GDM1 (cell line): ENCODE data around the gene CDK8.
"Not testable (repeated sequence)": the region's sequence is repeated elsewhere in the genome, so short reads cannot be mapped to it uniquely, and the experiment has no call there.

ENCODE experiments used
- DNase-seq: peaks from one replicate; lab custom pipeline; 2025; lab: John Stamatoyannopoulos, UW

CDK8 gene

DNA sequence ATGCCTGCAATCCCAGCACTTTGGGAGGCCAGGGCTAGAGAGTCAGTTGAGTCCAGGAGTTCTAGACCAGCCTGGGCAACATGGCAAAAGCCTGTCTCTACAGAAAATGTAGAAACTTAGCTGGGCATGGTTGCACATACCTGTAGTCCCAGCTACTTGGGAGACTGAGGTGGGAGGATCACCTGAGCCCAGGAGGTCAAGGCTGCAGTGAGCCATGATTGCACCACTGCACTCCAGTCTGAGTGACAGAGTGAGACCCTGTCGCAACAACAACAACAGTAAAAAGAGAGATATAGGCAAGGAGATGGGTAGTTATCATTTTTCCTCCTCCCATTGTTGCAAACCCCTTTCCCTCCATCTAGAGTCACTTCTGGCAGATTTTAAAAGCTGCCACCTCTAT, 62.2 kb downstream of the CDK8 start:
- not testable (repeated sequence) for DNase-seq

DNA sequence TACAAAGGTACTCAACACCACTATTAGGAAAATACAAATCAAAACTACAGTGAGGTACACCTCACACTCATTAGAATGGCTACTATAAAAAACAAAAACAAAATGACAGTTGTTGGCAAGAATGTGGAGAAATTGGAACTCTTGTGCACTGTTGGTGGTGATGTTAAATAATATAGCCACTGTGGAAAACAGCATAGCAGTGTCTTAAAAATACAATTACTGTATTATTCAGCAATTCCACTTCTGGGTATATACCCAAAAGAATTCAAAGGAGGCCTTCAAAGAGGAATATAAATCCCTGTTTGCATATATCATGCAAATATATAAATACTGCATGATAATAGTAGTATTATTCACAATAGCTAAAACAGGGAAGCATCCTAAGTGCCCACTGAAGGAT, 66.8 kb downstream of the CDK8 start:
- no peak for DNase-seq

DNA sequence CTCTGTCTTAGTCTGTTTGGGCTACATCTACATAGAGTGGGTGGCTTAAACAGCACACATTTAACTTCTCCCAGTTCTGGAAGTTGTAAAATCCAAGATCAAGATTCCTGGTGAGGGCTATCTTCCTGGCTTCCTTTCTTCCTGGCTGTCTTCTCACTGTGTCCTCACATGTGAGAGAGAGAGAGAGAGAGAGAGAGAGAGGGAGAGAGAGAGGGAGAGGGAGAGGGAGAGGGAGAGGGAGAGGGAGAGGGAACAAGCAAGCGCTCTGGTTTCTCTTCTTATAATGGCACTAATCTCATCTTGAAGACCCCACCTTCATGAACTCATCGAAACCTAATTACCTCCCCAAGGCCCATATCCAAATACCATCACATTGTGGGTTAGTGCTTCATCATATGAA, 69.2 kb downstream of the CDK8 start:
- DNase-seq, result no peak

DNA sequence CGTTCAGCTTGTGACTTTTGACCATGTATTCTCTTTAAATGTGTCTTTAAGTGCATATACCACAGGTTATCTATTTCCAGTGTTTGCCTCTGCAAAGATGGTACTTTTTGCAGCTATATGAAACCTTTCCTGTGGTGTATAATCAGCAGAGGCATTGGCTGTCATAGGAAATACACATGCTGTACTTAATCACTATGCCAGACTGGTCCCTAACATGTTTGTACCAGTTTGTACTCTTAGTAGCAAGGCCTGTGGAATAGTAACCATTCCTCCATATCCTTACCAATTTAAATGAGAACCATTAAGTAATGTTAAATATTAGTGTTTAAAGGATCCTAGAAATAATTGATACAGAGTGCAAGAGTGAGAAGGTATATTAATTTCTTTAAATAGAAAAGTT, 69.8 kb downstream of the CDK8 start:
- DNase-seq, result no peak

DNA sequence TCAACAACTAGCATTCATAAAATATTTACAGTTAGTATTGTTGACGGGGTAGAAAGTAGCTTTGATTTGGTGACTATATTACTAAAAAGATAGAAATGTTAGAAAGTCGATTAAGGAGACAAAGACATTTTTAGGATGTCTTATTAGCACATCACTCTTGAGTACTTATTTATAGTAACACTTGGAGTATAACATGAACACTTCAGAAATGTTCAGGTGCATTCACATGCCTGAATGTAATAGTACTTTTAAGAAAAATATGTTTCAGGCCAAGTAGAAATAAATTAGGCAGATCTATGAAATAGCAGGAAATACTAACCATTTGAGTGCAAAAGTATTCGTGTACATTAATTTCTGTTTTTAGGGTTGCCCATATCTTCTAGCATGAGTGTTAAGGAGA, 70.4 kb downstream of the CDK8 start:
- no peak for DNase-seq

DNA sequence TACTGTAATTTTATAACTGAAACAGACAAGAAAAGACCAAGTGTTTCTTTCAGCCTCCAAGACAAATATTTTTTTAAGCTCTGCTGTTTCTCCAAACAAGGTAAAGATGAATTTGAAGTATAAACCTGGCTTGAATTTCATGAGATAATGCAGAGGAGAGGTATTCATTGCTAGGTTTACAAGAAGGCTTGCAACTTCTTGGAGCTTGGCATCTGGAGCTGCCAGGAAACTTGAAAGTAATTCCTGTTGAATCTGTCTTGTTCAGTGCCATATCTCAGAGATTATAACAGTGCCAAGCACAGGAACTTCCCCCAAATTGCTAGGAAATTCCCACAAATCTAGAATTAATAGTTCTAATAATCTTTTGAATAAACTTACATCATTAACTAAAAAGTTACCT, 70.9 kb downstream of the CDK8 start:
- no peak for DNase-seq

DNA sequence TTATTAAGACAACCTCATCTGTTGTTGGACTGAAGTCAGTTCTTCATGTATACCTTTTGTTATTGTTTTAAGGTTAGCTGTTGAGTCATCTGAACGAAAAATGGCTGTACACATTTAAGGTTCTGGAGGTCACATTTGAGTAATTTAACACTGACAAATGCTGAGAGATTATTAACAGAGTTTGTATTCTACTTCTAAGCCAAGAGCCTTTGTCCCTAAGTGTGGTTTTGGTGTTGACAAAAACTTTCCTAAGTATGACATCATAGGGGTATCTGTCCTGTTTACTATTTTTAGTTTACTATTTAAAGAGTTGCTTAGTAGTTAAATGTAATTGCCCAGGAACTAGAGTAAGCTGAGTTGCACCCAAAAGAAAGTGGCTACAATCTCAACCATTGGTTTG, 71.9 kb downstream of the CDK8 start:
- DNase-seq, result no peak

DNA sequence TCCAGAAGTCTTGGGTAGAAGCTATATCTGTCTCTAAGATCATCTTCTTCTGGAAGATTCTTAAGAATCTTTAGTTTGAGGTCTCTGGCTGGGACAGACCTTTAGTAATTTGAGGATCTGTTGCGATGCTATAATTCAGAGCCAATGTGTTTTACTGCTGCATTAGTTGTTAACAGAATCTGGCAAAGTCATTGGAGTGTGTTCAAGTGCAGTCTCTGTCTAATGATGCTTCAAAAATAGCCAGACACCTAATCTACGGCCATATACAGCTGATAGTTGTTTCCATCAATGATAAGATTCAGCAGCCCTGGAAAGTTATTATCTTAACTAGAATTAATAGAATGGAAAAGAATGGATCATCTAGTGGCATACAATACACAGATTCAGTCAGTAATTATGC, 72.6 kb downstream of the CDK8 start:
- DNase-seq, result no peak

DNA sequence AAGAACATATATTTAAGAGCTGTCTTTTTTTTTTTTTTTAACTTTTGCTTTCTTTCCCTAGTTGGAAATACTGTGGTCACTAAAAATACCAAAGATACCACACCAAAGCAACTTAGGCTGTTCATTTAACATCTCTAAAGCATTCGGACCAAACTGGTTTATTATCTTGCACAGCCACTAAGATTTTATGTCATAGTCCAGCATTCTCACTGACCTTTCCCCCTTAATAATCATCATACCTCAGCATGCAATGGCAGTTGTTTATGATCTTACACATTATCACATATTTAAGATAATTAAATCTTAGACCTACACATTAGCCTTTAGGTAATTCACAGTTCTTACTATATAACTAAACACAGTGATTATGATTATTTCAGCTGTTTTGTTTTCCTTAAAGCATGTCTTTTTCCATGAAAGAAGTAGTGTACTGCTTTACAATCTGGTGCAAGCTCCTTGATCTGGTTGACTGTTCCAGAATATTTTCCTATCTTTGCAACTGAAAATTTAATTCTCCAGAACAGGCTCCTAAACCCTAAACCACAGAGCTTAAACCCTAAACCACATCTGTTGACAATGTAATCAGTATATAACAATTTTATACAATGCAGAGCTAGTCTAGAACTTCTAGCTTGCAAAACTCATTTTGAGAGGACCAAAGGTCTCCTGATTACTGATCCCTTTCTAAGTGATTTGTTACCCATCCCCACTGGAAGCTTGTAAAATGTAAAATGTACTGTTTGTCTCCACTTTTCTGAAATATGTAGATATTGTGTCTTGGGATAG, 74.2 kb downstream of the CDK8 start:
- DNase-seq, result no peak

DNA sequence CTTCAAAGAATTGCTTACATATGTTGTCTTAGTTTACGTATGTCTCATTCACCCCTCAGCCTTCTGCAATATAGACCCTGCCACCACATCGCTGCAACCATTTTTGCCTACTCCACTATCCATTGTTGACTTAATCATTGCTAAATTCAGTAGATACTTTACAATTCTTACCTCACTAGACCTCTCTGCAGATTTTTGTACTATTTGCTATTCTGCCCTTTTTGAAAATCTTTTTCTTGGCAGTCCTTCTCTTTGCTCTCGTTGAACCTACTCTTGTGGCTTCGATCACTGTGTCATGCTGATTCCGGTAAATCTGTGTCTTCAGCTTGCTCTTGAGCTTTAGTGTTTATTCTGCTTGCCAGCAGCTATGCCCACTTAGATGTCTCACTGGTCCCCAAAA, 81.2 kb downstream of the CDK8 start:
- no peak for DNase-seq

DNA sequence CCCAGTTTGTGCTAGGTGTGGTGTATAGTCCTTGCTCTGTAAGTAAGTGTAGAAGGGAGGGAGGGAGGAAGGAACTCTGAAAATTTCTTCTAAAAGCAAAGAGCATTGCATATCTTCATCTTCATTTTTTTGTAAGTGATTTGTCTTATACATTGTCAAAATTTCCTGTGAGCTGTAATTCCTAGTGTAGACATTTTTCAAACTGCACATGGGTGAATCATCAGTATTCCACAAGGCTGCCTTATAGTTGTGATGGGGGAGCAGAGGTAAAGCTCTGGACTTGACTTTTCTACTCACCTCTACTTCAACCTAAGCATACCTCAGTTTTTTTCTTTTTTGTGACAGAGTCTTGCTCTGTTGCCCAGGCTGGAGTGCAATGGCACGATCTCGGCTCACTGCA, 86.9 kb downstream of the CDK8 start:
- no peak for DNase-seq

DNA sequence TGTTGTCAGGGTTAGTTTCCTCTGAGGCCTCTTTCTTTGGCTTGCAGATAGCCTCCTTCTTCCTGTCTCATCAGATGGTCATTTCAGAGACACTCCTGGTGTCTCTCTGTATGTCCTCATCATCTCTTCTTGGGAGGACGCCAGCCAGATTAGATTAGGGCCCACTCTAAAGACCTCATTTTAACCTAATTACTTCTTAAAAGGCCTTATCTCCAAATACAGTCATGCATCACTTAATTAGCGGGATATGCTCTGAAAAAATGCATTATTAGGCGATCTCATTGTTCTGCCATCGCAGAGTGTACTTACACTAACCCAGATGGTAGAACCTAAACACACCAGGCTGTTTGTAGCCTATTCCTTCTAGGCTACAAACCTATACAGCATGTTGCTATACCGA, 89.0 kb downstream of the CDK8 start:
- DNase-seq, result no peak

DNA sequence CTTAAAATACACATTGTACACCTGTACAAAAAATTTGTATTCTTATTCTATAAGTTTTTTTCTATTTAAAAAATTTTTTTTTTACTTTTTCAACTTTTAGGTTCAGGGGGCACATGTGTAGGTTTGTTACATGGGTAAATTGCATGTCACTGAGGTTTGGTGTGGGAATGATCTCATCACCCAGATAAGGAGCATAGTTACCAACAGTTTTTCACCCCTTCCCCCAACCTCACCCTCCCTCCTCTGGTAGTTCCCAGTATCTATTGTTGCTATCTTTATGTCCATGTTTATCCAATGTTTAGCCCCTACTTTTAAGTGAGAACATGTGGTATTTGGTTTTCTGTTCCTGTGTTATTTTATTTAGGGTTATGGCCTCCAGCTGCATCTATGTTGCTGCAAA, 89.9 kb downstream of the CDK8 start:
- DNase-seq, result no peak

DNA sequence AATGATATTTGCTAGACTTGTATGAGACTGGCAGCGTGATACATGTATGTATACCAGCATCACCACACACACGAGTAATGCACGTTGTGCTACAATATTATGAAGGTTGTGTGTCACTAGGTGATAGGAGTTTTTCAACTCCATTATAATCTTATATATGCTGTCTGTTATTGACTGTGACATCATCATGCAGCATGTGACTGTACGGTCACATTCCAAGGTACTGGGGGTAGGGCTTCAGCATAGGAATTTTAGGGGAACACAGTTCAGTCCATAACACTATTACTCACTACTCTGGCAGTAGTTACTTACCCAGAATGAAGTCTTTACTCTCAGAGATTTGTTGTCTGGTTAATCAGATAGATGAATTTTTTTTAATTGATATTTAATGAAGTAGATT, 91.1 kb downstream of the CDK8 start:
- no peak for DNase-seq

DNA sequence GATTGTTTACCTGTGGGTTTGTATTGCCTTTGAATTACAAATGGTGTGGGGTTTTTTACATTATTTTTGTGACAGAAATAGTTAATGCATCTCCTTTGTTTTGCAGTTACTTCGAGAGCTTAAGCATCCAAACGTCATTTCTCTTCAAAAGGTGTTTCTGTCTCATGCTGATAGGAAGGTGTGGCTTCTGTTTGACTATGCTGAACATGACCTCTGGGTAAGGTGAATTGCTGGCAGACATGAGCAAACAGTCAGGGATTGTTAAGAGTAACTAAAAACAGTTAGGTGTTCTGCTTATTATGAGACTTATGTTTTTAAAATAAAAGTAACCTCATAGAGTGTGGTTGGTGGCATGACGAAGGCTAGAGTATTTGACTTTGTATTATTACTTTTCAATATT, 95.0 kb downstream of the CDK8 start:
- no peak for DNase-seq

DNA sequence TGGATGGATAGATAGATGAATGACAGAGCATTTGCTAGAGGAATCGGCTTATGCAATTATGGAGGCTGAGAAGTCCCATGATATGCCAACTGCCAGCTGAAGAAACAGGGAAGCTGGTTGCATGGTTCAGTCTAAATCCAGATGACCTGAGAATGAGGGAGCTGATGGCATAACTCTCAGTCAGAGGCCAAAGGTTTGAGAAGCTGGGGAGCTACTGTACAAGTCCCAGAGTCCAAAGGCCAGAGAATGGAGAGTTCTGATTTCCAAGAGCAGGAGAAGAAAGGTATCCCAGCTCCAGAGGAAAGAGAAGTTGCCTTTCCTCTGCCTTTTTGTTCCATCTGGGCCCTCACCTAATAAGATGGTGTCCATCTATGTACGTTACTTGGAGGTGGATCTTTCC, 108.3 kb downstream of the CDK8 start:
- DNase-seq, result no peak

DNA sequence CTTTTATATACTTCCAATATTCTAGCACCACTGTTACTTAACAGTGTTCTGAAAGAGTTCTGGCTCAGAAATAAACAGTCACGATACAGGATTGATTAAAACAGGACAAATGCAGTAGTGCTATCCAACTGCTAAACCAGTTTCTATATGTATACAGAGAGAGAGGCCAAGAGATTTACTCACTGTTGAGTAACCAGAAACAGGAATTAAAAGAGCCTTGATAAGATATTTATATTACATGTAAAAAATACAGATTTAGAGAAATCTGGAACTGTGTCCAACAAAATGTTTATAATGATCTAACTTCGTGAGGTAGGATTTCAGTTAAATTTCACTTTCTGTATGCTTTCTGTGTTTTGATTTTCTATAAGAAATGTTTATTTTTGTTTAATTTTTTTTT, 116.6 kb downstream of the CDK8 start:
- no peak for DNase-seq

DNA sequence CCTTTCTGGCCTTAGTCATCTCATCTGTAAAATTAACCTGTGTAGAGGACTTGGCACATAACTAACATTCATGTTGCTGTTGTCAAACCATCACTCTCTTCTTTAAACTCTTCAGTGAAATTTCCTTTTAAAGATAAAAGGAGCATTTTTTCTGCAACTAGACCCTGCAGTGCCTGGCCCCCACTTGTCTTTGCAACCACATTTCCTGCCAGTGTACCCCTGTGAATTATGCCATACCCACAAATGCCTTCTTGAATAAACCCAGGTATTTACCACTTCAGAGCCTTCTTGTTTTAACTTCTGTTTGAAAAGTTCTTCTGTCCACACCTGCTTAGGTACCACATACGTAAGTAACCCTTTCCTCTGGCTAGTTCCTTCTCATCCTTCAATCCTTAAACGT, 118.8 kb downstream of the CDK8 start:
- DNase-seq, result no peak

DNA sequence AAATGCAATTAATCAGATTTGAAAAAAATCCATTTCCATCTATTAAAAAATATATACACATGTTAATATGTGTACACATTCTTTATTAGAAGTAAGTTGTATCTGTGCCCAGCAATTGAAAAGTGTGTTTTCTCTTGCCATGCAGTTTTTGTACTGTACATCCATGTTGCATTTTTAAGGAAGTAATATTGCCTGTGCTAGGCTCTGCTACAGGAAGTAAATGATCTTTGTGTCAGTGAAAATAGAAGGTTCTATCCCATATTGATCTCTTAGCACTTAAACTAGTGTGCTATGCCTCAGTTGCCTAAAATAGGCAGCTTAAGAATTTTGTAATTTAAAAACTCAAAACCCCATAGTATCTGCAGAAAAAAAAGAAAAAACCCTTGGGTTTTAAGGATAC, 122.5 kb downstream of the CDK8 start:
- DNase-seq, result no peak

DNA sequence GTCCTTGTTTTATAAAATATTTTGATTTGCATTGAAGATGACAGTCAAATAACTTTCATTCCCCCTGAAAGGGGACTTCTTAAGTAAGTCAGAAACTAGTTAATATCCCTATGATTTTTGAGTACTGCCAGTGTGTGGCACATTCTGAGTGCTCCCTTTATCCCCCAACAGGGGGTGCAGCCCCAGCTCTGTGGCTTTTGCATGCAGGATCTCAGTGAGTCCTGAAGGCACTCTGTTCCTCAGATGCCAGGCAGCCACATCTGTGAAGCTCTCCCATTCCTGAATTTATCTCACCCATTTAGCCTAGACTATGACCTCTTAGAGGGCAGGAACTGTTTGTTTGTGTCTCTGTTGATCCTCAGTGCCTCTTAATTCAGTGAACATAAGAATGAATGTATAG, 123.1 kb downstream of the CDK8 start:
- DNase-seq, result no peak

DNA sequence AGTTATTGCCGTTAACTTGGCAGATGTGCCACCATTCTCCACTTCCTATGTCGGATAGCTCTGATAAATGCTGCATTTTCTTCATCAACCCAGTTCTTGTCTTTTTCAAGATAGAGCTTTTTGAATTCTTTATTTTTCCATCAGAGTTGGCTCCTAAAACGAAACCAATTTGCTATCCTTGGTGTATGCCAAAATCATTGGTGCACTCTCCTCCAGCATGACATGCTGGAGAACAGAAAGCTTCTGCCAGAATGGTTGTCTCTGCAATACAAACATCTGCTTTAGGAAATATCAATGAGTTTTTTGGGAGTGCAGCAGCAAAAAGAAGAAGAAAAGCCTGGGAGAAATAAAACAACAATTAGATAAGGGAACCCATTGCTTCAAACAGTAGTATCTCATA, 124.2 kb downstream of the CDK8 start:
- DNase-seq, result no peak

DNA sequence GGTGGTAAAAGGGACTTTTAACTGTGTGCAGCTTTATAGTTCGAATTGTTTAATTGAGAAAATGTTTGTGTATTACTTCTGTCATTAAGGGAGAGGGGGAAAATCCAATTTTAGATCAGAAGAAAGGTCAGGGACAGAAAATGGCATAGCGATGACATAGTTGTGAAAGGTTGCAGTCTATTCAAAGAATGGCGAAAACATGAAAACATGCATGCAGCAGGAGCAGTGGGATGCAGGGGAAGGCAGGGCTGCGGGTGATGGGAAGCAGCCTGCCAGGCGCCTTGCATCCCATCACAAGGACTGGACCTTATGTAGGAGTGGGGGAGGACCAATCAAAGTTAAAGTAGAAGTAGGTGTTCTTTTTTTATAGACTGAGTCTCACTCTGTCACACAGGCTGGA, 125.9 kb downstream of the CDK8 start:
- DNase-seq, result no peak

DNA sequence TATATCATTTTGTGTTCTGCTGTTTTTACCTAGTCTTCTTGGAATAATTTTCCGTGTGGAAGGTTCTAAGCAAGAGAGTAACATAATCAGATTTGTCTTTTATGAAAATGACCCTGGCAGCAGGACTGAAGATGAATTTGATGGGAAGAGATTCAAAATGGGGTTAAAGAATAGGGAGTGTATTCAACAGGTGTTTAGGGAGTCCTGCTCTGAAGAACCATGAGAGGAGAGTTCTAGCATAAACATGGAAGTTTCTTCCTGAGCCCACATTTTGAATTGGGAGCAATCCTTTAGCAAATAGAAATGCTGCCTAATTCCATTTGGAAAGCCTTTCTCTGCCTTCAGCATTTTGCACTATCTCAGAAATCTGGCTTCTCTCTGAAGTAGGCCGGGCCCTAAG, 127.0 kb downstream of the CDK8 start:
- DNase-seq, result no peak

DNA sequence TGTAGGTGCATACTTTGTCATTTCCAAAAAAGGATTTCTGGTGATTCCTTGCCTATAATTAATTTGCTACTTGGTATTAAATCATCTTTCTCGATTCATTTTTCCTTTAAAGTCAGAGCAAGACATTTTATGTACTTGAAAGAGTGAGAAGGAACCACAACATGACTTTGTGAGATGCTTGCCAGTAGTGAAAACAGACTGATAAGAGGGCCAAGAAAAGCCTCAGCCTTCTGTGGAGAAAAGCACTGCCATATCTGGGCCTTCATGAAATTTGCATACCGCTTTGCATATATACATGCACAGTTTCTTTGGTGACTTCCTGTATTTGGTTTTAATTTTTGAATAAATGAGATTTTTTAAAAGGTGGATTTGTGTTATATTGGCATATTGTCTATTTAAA, 128.4 kb downstream of the CDK8 start:
- no peak for DNase-seq

DNA sequence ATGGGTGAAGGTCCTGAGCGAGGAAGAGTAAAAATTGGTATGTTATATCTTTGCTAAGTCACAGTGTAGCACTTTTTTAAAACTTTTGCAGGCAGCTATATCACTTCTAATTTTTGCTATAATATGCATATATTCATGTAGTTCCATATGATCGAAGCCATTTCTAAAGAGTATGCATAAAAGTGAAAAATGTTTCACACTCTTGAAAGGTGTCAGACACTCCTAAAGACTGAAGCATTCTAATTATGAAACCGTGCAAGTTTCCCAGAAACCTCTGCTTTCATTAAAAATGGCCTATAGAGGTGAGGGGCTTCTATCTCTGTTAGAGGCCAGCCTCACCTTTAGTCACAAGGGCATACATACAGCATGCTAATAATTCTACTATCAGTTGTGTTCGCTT, 128.9 kb downstream of the CDK8 start:
- no peak for DNase-seq
